K562 (cell line): ENCODE measurements around the gene CRIM1. TPM values are rescaled to one million over a fixed set of nuclear protein-coding genes. Genes with fewer than 3 reads are reported as not detected.
A peak's percentile ranks its signal among the peaks of the same experiment; 100 is the strongest.

Experiments
- AFF4 ChIP-seq: sonication (generic); formaldehyde crosslinking; IDR thresholded peaks from 2 replicates; pipeline ENCODE4 v1.8.0; 2023; ENCODE audit warnings: mild to moderate bottlenecking, missing genetic modification reagents
- ARID1B ChIP-seq: fragments of 450-650 bp; IDR thresholded peaks from 2 replicates; pipeline ENCODE4 v1.6.1; 2016; ENCODE audit warnings: antibody characterized with exemption, mild to moderate bottlenecking, inconsistent platforms
- BHLHE40 ChIP-seq: IDR thresholded peaks from 2 replicates; pipeline ENCODE4 v1.6.1; 2011; ENCODE audit warnings: low read length, improper control_type of control experiment
- CBFA2T2 ChIP-seq: fragments of 450-650 bp; conservative IDR thresholded peaks from 2 replicates; pipeline ENCODE4 v1.6.1; 2017; ENCODE audit warnings: mild to moderate bottlenecking
- DNMT1 ChIP-seq: fragments of 450-650 bp; IDR thresholded peaks from 2 replicates; pipeline ENCODE4 v1.6.1; 2016; ENCODE audit warnings: antibody characterized with exemption, mild to moderate bottlenecking
- ETS2 ChIP-seq: IDR thresholded peaks from 2 replicates; pipeline ENCODE4 v1.6.1; 2016; ENCODE audit warnings: borderline replicate concordance, missing genetic modification characterization, mild to moderate bottlenecking, moderate library complexity, missing compliant biosample characterization; ENCODE audit not compliant: poor library complexity, severe bottlenecking
- FOXA3 ChIP-seq, 2 experiments: fragments of 450-650 bp in 1 of 2; sonication (generic) in 1 of 2; formaldehyde crosslinking; IDR thresholded peaks in 1 of 2; conservative IDR thresholded peaks in 1 of 2; 2 replicates each; pipeline versions ENCODE4 v1.4.0 to v1.8.0; 2020 to 2022; ENCODE audit warnings: mild to moderate bottlenecking in 2 of 2, missing genetic modification reagents in 1 of 2
- GATA2 ChIP-seq: sonication (generic); formaldehyde crosslinking; IDR thresholded peaks from 2 replicates; pipeline ENCODE4 v1.4.0; 2020; ENCODE audit warnings: mild to moderate bottlenecking, missing genetic modification reagents
- GTF2B ChIP-seq: IDR thresholded peaks from 2 replicates; pipeline ENCODE4 v1.6.1; 2011; ENCODE audit not compliant: insufficient read length; ENCODE audit errors: extremely low read depth
- MCM2 ChIP-seq: fragments of 450-650 bp; IDR thresholded peaks from 2 replicates; pipeline ENCODE4 v1.6.1; 2017; ENCODE audit warnings: low read depth, mild to moderate bottlenecking
- NFRKB ChIP-seq: fragments of 450-650 bp; IDR thresholded peaks from 2 replicates; pipeline ENCODE4 v1.6.1; 2016; ENCODE audit warnings: low read depth
- NR0B1 ChIP-seq: fragments of 450-650 bp; IDR thresholded peaks from one replicate; pipeline ENCODE4 v1.6.1; 2018; ENCODE audit warnings: mild to moderate bottlenecking, moderate library complexity; ENCODE audit not compliant: partially characterized antibody
- PHTF2 ChIP-seq: fragments of 250-450 bp; sonication (Bioruptor Pico); IDR thresholded peaks from 2 replicates; pipeline ENCODE4 v1.5.0; 2021; ENCODE audit warnings: mild to moderate bottlenecking
- PKNOX1 ChIP-seq: fragments of 450-650 bp; IDR thresholded peaks from 2 replicates; pipeline ENCODE4 v1.6.1; 2016
- RBM22 ChIP-seq: fragments of 200-400 bp; formaldehyde crosslinking; IDR thresholded peaks from 2 replicates; pipeline ENCODE4 v1.6.1; 2018; ENCODE audit warnings: low read length, low read depth; ENCODE audit not compliant: poor library complexity, severe bottlenecking
- SNIP1 ChIP-seq: fragments of 450-650 bp; IDR thresholded peaks from 2 replicates; pipeline ENCODE4 v1.7.1; 2017; ENCODE audit warnings: low read depth, mild to moderate bottlenecking
- SRSF3 ChIP-seq: fragments of 200-400 bp; formaldehyde crosslinking; IDR thresholded peaks from 2 replicates; pipeline ENCODE4 v1.6.1; 2016; ENCODE audit warnings: mild to moderate bottlenecking, low read length, moderate library complexity; ENCODE audit not compliant: insufficient read depth
- ZNF212 ChIP-seq: fragments of 450-650 bp; formaldehyde crosslinking; IDR thresholded peaks from 2 replicates; pipeline ENCODE4 v1.4.0; 2020; ENCODE audit warnings: mild to moderate bottlenecking
- ZNF512 ChIP-seq: IDR thresholded peaks from 2 replicates; pipeline ENCODE4 v1.6.1; 2016; ENCODE audit warnings: missing genetic modification characterization, missing compliant biosample characterization
- ZNF77 ChIP-seq: fragments of 250-450 bp; sonication (Bioruptor Pico); IDR thresholded peaks from 2 replicates; pipeline ENCODE4 v1.5.0; 2020
- polyA plus RNA-seq, 8 experiments: library from polyadenylated mRNA; depleted of rRNA in 4 of 8; stranded (reverse) in 5 of 8; unstranded in 3 of 8; fragments of >200 nt; fragmentation: Nextera tagmentation in 2 of 8; fragmentation: Illumina TruSeq in 1 of 8; extraction: Ambion mirVana in 2 of 8; extraction: Trizol in 1 of 8; gene quantifications; 2 replicates each; pipeline versions ENCODE4 v1.2.1 to v1.2.3, GENCODE V29; 2011 to 2014; ENCODE audit warnings: inconsistent platforms in 1 of 8, missing spikeins in 1 of 8
- total RNA-seq, 7 experiments: library from RNA; depleted of rRNA in 6 of 7; stranded (reverse); fragments of >200 nt in 6 of 7; fragmentation: Illumina TruSeq in 2 of 7; extraction: Trizol in 2 of 7; gene quantifications; 2 replicates each; pipeline versions ENCODE4 v1.2.1 to v1.2.3, GENCODE V29; 2011 to 2021; ENCODE audit warnings: low replicate concordance in 1 of 7

Gene CRIM1
- total and polyA plus RNA-seq, 9 of the 15 experiments (the other 6 are each of a cell fraction or from before 2014, with no cell fraction given): 0.01 to 0.36 (median 0.06) TPM; not detected in 1

- TF ChIP-seq NFRKB: no peak
- peak; percentile 88 for TF ChIP-seq ARID1B
- TF ChIP-seq BHLHE40: peak; percentile 29; the same call in 1 of the 2 replicates
- no peak for TF ChIP-seq SRSF3
- TF ChIP-seq RBM22: no peak
- TF ChIP-seq ZNF77 (CRISPR knock-in tag): no peak
- TF ChIP-seq PKNOX1: peak; percentile 20; the same call in 1 of the 2 replicates
- no peak for TF ChIP-seq DNMT1
- no peak for TF ChIP-seq ZNF212
- TF ChIP-seq ZNF512: no peak
- no peak for TF ChIP-seq PHTF2 (CRISPR knock-in tag)
- TF ChIP-seq NR0B1: no peak
- TF ChIP-seq FOXA3 (CRISPR knock-in tag; conservative IDR thresholded peaks at IDR 0.05 in 1 of 2, IDR thresholded peaks at IDR 0.05 in 1 of 2): peak; percentile 98 to 99
- TF ChIP-seq AFF4: no peak
- TF ChIP-seq SNIP1: no peak
- TF ChIP-seq GATA2 (CRISPR knock-in tag): peak; percentile 80
- no peak for TF ChIP-seq ETS2 (tag)
- no peak for TF ChIP-seq GTF2B
- TF ChIP-seq MCM2: no peak
- TF ChIP-seq CBFA2T2: peak; percentile 81
These were observed 156.5 kb downstream of the CRIM1 start (continued) for GRCh38 chr2:36511858-36512603.
